Ovary (tissue), 3 donors: Measurements from ENCODE around the gene ADAMTSL3.

ENCODE experiments used
- CTCF ChIP-seq, 3 donors: fragments of 450-650 bp in 2 of 3; fragments of 200-600 bp in 1 of 3; IDR thresholded peaks; one replicate each; pipeline versions ENCODE4 v1.5.1 to v1.8.0; 2016 to 2022; ENCODE audit warnings: antibody characterized with exemption in 3 of 3, mild to moderate bottlenecking in 1 of 3
- POLR2A ChIP-seq: fragments of 450-650 bp; IDR thresholded peaks from one replicate; pipeline ENCODE4 v1.6.1; 2017; ENCODE audit warnings: antibody characterized with exemption, mild to moderate bottlenecking, moderate library complexity
- donor health status: DM: no; HTN: no; CAD: no.

GRCh38 chr15:83892498-83892897 lies 238.6 kb downstream of the ADAMTSL3 start:
- TF ChIP-seq POLR2A (no peak), CTCF (IDR thresholded peaks at IDR 0.05) (no peak)
